ENCODE results near the gene ANKRD62. TPM values are rescaled to one million over a fixed set of nuclear protein-coding genes. Genes with fewer than 3 reads are reported as not detected.

The ANKRD62 gene
- total and polyA plus RNA-seq, 9 of the 15 experiments (the other 6 are each of a cell fraction or from before 2014, with no cell fraction given), result 0.16 to 1.1 (median 0.45) TPM; not detected in 1

GRCh38 chr18:12091538-12092141 is 2.0 kb upstream of the ANKRD62 start:
- Histone ChIP-seq H3K4me3 (no peak overlapping the region), H3K4me1 (replicated peaks in 1 of 2; ENCODE audit: control insufficient read depth in 2 of 2, insufficient read depth in 2 of 2, low read length in 2 of 2) (peaks cover 0 to 10% of the 10 kb centered on the region in 2 experiments; a peak in 2 of 5 replicates), H3K79me2 (ENCODE audit: control insufficient read depth, insufficient read depth, low read length) (no peaks in the 10 kb centered on the region), H3K9ac (ENCODE audit: insufficient read depth in 1 of 2, low read depth in 2 of 2, low read length in 2 of 2) (no peak overlapping the region; a peak in 1 of 4 replicates), H3K36me3 (ENCODE audit: control insufficient read depth, insufficient read depth, low read length) (no peaks in the 10 kb centered on the region), H4K20me1 (replicated peaks; ENCODE audit: control insufficient read depth, insufficient read depth, low read length) (no peaks in the 10 kb centered on the region), H3K9me3 (replicated peaks; ENCODE audit: control insufficient read depth, insufficient read depth, low read depth, low read length) (no peaks in the 10 kb centered on the region), H3K9me1 (ENCODE audit: control insufficient read depth, insufficient read depth, low read length) (no peaks in the 10 kb centered on the region), H3K4me2 (ENCODE audit: insufficient read depth, low read length) (no peak overlapping the region), H3K27me3 (ENCODE audit: control insufficient read depth in 2 of 2, insufficient read depth in 2 of 2, low read length in 2 of 2) (no peaks in the 10 kb centered on the region; a peak in 1 of 5 replicates), H2AFZ (ENCODE audit: low read depth, low read length) (no peak overlapping the region), H3K27ac (ENCODE audit: extremely low read depth, low read depth, low read length) (no peak overlapping the region)
- BruUV-seq (replicated peaks), result no TSS peak
- intact Hi-C loops (cut with micrococcal nuclease) (loop anchor here (2.0 kb wide), 1 partner anchor 145 kb away; no protein-coding TSS in a partner anchor), in situ Hi-C loops (cut with MboI) (no loop called here)
- ATAC-seq (no peak), DNase-seq (ENCODE audit: extremely low read depth in 1 of 4, low spot score in 3 of 4) (no peak), FAIRE-seq (no peak)
- ChIA-PET POLR2A (interaction anchor here (0.6 kb wide), 2 partner anchors 18 to 223 kb away, joined by 4 read pairs; no protein-coding TSS in a partner anchor), CTCF (ENCODE audit: low intra/inter-chr PET ratio) (interaction anchor here (0.9 to 1.6 kb wide), 3 partner anchors 146 to 568 kb away, joined by 3 to 11 read pairs (median 3); no protein-coding TSS in a partner anchor)
- 3% methylated on average over 8 of the region's 9 CpGs for WGBS (ENCODE audit: insufficient coverage, low coverage, missing lambda C conversion rate)
- no peak for TF ChIP-seq ZFP1 (CRISPR knock-in tag; IDR thresholded peaks at IDR 0.05)
- TF ChIP-seq POLR2AphosphoS5 (IDR thresholded peaks at IDR 0.05; ENCODE audit: control insufficient read depth, insufficient read depth, low read depth, low read length), result no peak
- TF ChIP-seq STAG1 (CRISPR knock-in tag; IDR thresholded peaks at IDR 0.05; ENCODE audit: borderline replicate concordance), result no peak
- no peak for TF ChIP-seq AFF1 (IDR thresholded peaks at IDR 0.05; ENCODE audit: low read depth in 1 of 2, partially characterized antibody in 2 of 2)
- no peak for TF ChIP-seq ZNF395 (CRISPR knock-in tag; IDR thresholded peaks at IDR 0.05)
- TF ChIP-seq POLR2G (IDR thresholded peaks at IDR 0.05; ENCODE audit: low read depth, low read length), result no peak
- no peak for TF ChIP-seq CEBPB (tag; IDR thresholded peaks at IDR 0.05)
- no peak for TF ChIP-seq ZNF280A (IDR thresholded peaks at IDR 0.05; ENCODE audit: low read depth, partially characterized antibody)
- no peak for TF ChIP-seq MBD1 (CRISPR knock-in tag; IDR thresholded peaks at IDR 0.05)
- TF ChIP-seq POLR2A (conservative IDR thresholded peaks at IDR 0.05), result no peak

All from K562 (cell line).